OCI-M2 (cell line): ENCODE results near the gene RAB29.
A peak's percentile ranks its signal among the peaks of the same experiment; 100 is the strongest.
"Not testable (repeated sequence)": the region's sequence is repeated elsewhere in the genome, so short reads cannot be mapped to it uniquely, and the experiment has no call there.

Experiments used
- DNase-seq: peaks from one replicate; lab custom pipeline; 2025; ENCODE audit not compliant: unreplicated experiment; lab: John Stamatoyannopoulos, UW

The RAB29 gene, protein sequence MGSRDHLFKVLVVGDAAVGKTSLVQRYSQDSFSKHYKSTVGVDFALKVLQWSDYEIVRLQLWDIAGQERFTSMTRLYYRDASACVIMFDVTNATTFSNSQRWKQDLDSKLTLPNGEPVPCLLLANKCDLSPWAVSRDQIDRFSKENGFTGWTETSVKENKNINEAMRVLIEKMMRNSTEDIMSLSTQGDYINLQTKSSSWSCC

DNA sequence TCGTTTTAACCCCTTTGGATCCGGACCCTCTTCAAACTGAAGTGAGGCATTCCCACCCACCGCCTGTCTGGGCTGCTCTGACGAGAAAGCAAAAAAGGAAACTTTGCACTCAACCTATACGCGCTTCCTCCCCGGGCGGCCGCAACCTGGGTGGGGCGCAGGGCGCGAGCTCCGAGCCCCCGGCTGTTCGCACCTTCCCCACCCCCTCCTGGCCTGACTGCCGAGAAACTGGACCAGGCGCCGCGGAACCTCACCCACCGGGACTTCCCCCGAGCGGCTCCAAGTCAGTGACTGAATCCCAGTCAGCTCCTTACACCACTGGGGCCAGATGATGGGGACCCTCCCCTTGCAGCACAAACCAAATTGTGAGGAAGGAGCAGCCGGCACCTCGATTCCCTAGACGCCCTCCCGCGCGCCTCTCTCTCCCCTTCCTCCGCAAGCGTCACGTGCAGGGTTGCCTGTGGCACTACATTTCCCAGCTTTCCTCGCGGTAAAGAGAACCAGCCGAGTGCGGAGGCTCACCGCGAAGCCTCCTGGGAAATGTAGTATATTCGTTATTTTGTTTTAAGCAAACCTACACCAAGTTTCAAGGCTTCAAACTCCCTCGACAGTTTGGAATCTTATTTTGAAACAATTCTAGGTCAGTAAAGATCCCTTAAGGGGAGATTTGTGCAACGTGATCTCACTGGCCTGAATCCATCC, at the start of gene RAB29:
TSS of gene RAB29 (minus strand) at position 468 of the 702 bp plus-strand sequence. CDS start 526 bp downstream, outside the sequence.
- DNase-seq, result peak; percentile 46

DNA sequence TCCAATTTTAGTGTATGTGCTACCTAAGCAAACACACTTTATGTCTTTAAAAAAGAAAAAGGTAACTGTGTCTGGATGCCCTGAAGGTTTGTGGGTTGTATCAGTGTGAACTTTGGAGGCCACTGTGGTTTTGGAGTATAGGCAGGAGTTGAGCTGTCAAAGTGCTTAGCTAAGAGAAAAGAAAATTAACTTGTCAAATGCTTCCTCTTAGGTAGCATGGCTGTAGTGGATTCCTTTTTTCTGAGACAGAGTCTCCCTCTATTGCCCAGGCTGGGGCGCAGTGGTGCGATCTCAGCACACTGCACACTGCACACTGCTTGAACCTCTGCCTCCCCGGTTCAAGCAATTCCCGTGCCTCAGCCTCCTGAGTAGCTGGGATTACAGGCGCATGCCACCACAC, 48.9 kb upstream of the RAB29 start:
- no peak for DNase-seq

DNA sequence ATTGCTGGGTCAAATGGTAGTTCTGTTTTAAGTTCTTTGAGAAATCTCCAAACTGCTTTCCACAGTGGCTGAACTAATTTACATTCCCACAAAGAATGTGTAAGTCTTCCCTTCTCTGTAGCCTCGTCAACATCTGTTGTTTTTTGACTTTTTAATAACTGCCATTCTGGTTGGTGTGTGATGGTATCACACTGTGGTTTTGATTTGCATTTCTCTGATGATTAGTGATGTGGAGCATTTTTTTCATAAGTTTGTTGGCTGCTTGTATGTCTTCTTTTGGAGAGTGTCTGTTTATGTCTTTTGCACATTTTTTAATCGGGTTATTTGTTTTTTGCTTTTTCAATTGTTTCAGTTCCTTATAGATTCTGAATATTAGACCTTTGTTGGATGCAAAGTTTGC, 48.0 kb upstream of the RAB29 start:
- not testable (repeated sequence) for DNase-seq

DNA sequence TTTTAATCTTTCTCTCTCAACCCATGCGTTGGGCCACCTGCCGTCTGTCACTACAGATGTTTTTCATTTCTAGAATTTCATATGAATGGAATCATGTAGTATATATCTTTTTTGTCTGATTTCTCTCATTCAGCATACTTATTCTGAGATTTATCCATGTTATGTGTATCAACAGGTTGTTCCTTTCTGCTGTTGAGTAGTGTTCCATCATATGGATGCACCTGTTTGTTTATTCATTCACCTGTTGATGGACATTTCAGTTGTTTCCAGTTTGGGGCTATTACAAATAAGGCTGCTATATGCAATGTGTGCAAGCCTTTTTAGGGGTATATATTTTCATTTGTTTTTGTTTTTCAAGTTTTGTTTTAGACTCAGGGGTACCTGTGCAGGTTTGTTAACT, 47.1 kb upstream of the RAB29 start:
- DNase-seq, result no peak

DNA sequence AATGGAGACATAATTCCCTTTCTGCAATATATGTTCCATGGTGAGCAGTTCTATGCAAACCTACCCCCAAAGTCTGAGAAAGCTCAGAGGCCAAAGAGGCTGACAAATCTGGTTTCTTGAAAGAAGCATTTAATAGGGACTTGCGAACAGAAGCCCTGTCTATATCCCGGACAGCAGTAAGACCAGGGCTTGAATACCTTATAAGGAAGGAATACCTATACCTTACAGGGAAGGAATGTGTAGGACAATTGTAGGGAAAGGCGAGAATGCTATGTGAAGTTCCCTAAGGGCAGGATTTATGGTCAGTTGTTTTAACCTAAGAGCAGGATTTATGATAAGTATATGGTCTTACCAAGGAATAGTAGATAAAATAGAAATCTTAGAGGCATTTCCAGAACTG, 42.7 kb upstream of the RAB29 start:
- DNase-seq, result no peak

DNA sequence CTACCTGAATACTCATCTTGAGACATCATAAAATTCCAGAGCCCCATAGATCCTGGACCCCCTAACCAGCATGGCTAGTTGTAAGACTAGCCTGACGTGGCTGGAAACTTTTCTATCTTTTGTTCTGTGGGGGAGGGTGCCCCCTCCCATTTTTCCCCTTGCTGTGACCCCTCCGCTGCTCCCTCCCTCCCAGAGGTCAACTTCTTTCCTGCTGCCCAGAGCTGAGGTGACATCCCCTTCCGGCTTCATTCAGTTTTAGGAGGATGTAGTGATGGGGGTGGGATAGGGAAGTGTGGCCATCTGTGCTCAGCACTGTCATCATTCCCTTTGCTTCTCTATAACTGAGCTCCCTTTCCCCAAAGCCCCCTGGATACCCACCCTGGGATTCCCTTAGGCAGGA, 42.1 kb upstream of the RAB29 start:
- DNase-seq, result no peak

DNA sequence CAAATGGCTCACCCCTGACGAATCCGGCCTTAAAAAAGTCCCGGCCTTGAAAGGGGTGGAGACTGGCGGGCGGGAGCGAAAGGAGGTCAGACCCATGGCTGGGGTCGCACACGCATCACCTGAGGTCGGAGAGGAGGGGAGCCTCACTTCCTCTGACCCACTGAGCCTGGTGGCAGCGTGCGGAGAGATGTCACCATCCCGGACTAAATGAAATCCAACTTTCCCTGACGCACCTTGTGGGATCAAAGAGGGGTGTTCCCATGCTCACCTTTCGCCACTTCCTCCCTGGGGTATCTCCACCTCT, 38.4 kb upstream of the RAB29 start:
- DNase-seq, result no peak

DNA sequence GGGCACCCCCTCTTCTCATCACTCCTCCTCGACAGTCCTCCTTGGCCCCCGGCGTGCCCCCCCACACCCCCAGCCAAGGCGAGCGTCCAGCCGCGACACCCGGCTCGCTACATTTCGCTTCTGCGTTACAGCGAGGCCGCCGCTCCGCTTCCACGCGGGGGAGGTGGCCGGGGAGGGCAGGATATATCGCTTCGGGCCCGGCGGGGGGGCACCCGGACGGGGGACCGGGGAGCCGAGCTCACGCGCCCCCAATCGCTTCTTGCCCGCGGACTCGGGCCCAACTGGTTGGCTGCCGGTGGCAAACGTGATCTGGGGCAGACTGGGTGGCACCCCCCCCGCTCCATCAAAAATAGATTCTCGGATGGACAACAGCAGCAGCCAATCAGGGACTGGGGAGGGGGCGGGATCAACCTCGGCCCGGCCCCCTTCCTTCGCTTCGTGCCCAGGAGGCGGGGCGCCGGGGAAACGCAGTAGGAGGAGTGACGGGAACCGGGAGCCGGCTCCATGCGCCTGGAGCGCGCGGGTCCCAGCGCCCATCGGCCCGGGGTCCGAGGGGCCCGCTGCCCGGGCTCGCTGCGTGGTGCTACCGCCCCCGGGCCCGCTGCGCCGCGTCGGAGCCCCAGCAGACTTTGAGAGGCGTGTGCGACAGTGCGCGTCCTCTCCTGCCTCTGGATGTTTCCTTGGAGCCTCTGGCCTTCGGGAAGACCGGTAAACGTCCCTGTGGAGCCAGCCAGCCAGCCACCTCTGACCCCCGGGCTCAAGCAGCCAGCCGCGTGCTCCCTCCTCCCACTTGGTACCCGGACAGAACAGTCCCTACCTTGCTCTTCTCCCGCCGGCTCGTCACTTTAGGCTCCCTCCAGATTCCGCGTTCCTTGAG, 37.8 kb upstream of the RAB29 start, which contains the start of gene SLC41A1:
TSS of gene SLC41A1 (minus strand) at position 321 of the 877 bp plus-strand sequence. CDS start 2,757 bp downstream, outside the sequence.
- peak; percentile 45 for DNase-seq

DNA sequence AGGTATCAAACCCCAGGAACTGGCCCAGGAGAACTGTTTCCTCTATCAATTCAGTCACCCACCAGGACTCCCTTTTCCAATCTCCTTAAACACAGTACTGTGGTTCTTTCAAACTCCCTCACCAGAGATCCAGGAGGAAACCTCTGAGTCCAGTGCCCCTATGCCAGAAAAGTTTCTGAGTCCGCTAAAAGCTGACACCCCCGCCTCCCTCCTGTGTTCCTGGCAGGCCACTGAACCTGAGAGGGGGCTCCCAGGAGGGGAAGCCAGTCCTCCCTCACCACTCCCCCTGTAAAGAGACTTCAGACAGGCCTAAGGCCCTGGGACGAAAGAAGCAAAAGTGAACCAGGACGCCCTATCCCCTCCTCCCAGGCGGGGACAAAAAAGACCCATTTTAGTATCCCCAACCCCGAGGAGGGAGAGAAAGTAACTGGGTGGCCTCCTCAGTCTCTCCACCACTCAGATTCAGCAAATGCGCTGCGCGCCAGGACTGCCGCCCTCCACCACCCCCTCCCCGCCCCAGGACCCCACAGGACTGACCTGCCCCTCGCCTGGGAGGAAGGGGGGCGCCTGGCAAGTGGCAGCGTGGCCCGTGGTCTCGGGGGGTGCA, 37.1 kb upstream of the RAB29 start:
- DNase-seq, result no peak

DNA sequence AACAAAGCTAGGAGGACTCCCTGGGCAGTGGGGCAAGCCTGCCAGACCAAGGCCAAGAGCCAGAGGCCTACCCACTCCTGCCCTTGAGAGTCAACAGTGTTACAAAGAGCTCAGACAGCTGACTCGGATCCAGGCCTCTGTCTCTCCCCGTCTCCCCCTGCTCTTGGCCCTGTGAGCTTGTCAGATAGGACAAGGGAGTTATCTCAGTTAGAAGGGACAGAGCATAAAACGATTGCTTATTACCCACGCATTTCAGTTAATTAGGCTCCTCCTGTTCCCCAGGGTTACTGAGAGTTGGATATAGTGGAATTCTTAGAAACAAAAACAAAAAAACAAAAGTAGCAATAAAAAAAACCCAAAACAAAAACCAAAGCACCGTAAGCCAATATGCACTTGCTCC, 36.4 kb upstream of the RAB29 start:
- DNase-seq, result peak; percentile 14

DNA sequence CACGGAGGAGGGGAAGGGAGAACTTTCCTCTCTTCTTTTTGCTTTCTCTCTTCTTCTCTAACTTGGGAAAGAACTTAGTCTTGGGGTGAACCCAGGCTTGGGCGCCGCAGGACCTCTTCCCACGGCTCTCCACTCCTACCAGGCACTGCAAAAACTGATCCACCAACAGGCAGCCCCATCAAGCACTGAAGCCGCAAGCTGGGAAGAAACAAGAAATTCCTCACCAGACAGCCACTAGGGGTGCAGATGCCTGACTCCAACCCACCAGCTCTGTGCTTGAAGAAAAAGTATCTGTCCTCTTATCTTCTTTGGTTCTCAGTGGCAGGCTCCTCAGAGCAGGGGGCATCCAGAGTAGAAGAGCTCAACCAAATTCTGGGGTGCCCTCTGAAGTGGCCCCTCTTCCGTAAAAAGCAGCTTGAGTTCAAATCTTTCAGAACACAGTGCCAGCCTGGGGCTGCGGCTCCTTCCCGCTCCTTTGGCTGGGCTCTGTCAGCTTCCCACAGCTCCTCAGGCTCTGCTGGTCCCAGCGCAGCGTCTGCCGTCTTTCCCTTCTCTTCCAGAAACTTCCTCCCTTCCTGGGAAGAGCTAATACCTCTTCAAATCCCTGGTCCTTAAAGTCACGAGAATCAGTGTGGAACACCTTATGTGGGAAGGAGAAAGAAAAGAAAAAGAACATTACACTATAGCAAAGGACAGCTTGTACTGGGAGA, 35.3 kb upstream of the RAB29 start:
- no peak for DNase-seq

DNA sequence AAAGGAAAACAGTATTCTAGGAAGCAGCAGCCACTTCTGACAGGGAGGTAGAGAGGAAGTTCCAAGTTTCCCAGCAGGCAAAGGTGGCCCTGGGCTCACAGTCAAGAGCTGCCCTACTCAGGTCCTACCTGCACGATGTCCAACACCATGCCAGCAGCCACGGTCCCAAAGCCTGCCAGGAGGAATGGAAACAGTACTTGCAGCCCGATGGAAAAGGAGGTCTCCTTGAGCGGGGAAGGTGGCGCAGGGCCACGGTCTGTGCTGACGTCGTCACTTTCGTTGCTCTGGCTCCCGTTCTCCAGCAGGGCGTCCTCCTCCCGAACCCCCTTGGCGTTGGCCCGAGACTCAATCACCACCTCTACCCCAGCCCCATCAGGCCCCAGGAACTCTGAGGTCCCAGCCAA, 34.7 kb upstream of the RAB29 start:
- no peak for DNase-seq

DNA sequence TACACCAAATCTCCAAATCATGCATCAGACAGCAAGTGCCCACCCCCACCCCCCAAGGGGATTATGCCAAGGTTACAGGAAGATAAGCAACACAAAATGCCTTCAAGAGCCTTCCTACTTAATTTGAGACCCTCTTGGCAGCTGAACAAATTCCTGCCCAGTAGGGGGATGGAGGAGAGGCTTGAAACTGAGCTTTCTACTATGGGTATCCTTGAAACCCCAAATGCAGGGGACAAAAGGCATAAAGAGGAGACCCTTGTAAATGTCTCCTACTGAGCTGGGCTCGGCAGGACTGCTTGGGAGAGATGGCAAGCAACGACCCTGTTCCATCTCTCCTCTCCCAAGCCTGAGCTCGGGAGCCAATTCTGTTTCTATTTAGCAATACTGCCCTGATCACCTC, 34.2 kb upstream of the RAB29 start:
- no peak for DNase-seq

DNA sequence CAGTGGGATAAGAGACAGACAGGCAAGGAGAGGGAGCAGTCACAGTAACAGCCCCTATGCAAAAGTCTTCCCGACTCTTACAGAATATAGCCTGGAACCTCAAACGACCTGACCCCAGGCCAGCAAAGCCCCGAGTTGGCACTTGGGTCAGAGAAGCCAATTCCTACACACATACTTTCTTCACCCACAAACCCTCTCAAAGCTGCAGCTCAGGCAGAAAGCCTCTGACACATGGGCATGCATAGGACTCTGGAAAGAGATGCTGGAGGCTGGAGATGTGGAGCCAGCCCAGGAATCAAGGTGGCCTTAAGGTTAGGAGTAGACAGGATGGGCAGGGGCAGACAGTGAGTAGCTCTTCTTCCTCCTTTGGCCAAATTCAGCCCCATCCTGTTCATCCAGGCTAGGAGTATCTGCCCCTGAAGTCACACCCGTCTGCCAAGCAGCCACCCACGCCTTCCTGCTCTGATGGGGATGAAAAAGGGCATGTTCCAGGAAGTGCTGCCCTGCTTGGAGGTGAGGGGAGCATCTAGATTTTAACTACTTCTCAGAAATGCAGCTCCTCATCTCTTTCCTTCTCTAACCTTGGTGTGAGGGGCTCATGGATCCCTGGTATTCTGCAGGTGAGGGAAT, 29.9 kb upstream of the RAB29 start:
- DNase-seq, result no peak

DNA sequence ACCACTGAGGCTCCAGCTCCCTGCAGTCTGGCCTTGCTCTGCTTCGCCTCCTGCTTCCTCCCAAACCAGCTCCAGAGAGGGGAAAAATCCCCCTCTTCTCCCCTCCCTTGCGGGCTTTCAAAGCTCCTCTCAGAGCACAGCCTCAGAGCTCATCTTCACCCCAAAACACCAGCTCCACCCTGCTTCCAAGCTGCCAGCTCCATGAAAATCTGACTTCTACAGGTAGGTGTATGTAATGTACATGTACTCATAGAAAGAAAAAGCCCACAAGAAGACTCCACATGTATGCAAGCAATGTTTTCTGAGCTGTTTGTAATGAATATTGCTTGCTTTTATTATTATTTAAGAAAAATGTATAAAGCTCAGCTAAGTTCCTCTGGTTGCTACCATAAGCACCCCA, 29.3 kb upstream of the RAB29 start:
- DNase-seq, result no peak

DNA sequence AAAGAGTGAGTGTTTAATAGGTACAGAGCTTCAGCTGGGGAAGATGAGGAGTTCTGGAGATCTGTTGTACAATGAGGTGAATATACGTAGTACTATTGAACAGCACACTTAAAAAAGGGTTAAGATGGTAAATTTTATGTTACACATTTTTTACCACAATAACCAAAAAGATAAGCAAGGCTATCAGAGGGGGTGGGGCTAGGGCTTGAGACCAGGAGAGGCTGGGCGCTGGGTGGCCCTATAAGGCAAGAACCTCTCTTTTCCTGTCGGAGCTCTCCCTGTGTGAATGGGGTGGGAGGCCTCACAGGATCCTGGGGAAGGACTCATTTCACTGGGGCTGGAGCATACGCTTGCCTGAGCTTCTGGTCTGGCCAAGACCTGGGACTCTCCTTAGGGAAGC, 28.7 kb upstream of the RAB29 start:
- DNase-seq, result no peak

DNA sequence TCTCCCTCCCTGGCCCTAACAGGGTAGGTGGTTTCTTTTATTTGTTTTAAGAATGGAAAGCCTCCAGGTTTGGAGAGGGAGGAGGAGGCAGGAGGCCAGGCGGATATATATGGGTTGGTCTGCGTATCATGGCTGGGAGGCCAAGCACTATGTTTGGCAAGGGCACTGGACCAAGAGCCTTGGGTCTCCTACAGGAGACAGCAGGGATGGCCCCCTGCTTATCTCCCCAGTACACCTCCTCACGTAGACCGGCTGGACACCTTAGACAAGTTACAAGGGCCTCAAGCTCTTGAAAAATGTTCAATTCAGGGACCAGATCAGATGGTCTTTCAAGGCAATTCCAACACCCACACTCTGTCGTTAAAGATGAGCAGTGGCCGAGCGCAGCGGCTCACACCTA, 26.8 kb upstream of the RAB29 start:
- DNase-seq, result no peak

DNA sequence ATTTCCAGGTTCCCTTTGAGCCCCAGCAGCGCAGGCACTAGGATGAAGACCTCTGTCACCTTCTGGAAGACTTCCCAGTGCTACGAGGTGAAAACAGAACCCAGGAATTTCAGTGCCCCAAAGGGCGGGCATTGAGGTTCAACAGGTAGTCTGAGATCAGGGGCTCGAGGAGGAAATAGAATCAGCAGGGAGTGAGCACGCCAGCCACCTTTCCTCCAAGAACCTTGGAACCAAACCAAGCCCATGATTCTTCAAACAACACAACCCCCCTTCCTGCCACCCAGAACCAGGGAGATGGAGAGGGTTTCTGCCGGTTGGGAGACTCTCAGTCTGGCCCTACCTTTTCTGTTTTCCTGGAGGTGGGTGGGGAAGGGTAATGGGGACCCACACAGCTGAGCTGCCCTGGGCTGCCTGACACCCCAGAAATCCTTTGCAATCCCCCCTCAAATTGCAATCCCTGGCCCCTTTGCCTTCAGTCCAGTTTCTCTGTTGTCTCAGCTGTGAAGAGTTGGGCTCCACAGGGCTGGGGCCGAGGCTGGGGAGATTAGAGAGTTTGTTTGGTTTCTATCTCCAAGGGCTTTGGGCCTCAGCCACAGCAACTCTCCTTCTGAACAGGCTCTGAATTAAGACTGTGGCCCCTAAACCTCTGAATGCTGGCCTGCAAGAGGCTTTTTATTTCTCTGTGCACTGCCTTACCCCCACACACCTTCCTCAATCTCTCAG, 25.9 kb upstream of the RAB29 start:
- DNase-seq, result no peak

DNA sequence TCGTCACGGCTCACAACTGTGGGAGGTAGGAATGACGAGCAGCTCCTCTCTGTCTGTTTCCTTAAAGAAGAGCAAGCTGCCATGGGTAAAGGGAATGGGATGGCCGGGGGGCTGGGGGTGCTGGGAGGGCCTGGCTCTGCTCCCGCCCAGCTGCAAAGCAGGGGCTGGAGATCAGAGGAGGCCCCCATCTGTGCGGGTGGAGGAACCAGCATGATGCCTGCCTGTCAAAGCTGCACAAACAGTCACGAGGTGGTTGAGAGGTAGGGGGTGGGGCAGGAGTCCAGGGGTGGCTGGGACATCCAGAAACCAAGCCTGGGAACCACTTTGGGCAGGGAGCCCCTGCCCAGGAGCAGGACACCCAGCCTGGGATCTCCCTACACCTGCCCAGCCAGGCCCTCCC, 25.1 kb upstream of the RAB29 start:
- no peak for DNase-seq

DNA sequence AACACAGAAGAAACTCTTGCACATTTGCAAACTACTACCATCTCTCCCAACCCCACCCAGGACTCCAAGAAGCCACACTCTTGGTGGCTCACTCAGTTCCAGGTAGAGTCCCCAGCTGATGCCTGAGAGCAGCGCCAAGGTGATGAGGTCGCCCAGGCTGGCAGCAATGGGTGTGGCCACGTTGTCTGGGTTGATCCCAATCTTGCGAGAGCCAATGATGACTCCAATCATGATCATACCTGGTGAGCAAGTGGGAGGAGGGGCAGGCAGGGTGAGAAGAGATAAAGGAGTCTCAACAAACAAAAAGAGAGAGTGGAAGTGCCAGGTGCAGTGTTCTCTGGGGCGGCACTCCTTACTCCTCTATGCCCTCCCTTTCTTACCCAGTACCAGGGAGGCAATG, 23.3 kb upstream of the RAB29 start:
- DNase-seq, result no peak
